Lower lobe of right lung (tissue), 2 donors: Measurements from ENCODE around the gene TMEM165. TPM values are rescaled to one million over a fixed set of nuclear protein-coding genes. Genes with fewer than 3 reads are reported as not detected.

Source experiments
- ATAC-seq, 2 donors: fragments of 200-7000 bp; cut with Tn5 transposase; one replicate each; pipeline ENCODE4 v1.9.1; 2020 to 2022; ENCODE audit warnings: mild to moderate bottlenecking in 2 of 2, moderate library complexity in 2 of 2
- DNase-seq: peaks from one replicate; pipeline ENCODE4 v3.0.0-alpha.2; 2020
- H3K27ac ChIP-seq: fragments of 200-600 bp; one replicate; pipeline ENCODE4 v1.8.0; 2022
- H3K27me3 ChIP-seq: fragments of 200-600 bp; one replicate; pipeline ENCODE4 v1.8.0; 2022; ENCODE audit warnings: low read depth
- H3K36me3 ChIP-seq: fragments of 200-600 bp; one replicate; pipeline ENCODE4 v1.8.0; 2022; ENCODE audit warnings: mild to moderate bottlenecking
- H3K4me1 ChIP-seq: fragments of 200-600 bp; one replicate; pipeline ENCODE4 v1.8.0; 2022
- H3K4me3 ChIP-seq: fragments of 200-600 bp; one replicate; pipeline ENCODE4 v1.8.0; 2022; ENCODE audit warnings: mild to moderate bottlenecking
- H3K9me3 ChIP-seq: fragments of 200-600 bp; one replicate; pipeline ENCODE4 v1.8.0; 2022
- intact Hi-C: fragments of 100-400 bp; cut with DNase I; formaldehyde crosslinking; loops from one replicate; pipeline ENCODE4 v1.11.0; 2022
- total RNA-seq: library from RNA; stranded (reverse); fragmentation: NEBNext Ultra II Directional; extraction: Animal tissue kit (Norgen Biotek cat#: 25700); gene quantifications from one replicate; pipeline ENCODE4 v1.2.1, GENCODE V29; 2021
- TF ChIP-seq, protein P1 (sequence below): fragments of 200-600 bp; IDR thresholded peaks from one replicate; pipeline ENCODE4 v1.8.0; 2022; ENCODE audit warnings: antibody characterized with exemption, mild to moderate bottlenecking
- donor health status: DM: no; HTN: yes; CAD: no; lungs with severe emphysema.

The TMEM165 gene
- total RNA-seq, 1 donor from 2014 or later, result 140 TPM

DNA sequence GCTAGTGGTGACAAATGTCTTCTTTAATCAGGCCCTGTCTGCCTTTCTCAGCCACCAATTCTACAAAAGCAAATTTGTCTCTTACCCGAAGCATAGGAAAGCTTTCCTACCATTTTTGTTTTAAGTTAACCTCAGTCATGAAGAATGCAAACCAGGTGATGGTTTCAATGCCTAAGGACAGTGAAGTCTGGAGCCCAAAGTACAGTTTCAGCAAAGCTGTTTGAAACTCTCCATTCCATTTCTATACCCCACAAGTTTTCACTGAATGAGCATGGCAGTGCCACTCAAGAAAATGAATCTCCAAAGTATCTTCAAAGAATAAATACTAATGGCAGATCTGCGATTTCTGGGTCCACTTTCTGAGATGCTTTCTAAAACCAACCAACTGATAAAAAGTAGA lies 25.8 kb upstream of the TMEM165 start:
- no peak overlapping the region for H3K27ac ChIP-seq
- TF ChIP-seq, protein P1, sequence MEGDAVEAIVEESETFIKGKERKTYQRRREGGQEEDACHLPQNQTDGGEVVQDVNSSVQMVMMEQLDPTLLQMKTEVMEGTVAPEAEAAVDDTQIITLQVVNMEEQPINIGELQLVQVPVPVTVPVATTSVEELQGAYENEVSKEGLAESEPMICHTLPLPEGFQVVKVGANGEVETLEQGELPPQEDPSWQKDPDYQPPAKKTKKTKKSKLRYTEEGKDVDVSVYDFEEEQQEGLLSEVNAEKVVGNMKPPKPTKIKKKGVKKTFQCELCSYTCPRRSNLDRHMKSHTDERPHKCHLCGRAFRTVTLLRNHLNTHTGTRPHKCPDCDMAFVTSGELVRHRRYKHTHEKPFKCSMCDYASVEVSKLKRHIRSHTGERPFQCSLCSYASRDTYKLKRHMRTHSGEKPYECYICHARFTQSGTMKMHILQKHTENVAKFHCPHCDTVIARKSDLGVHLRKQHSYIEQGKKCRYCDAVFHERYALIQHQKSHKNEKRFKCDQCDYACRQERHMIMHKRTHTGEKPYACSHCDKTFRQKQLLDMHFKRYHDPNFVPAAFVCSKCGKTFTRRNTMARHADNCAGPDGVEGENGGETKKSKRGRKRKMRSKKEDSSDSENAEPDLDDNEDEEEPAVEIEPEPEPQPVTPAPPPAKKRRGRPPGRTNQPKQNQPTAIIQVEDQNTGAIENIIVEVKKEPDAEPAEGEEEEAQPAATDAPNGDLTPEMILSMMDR, result no peak
- H3K4me1 ChIP-seq, result no peaks in the 10 kb centered on the region
- DNase-seq (no peak), ATAC-seq (no peak)
- H3K4me3 ChIP-seq, result no peak overlapping the region
- intact Hi-C loops, result no loop called here
- no peaks in the 10 kb centered on the region for H3K27me3 ChIP-seq
- peaks cover 17% of the 10 kb centered on the region for H3K36me3 ChIP-seq
- H3K9me3 ChIP-seq, result no peaks in the 10 kb centered on the region

GRCh38 chr4:55372259-55372658 lies 23.5 kb upstream of the TMEM165 start:
- no peak for ATAC-seq
- TF ChIP-seq, protein P1, result no peak
- no peak overlapping the region for H3K4me3 ChIP-seq

DNA sequence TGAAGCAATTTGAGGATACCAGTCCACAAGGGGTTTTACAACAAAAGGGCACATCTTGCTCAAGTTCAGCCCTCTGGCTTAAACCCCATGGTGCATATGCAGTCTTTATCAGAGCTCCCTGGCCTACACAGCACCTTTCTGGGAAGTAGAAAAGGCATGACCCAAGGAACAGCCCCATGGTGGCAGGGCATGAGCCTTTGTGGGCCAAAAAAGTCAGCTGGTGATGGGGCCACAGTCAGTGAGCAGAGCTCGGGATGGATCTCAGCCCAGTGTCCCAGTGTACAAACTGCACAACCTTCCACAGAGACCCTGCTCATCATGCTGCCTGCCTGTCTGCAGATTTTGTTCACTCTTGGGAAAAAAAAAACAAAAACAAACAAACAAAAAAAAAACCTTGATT lies 22.3 kb upstream of the TMEM165 start:
- TF ChIP-seq, protein P1, result no peak
- intact Hi-C loops, result no loop called here

More at GRCh38 chr4:55372259-55372658, 23.5 kb upstream of the TMEM165 start:
- Histone ChIP-seq H3K9me3 (no peaks in the 10 kb centered on the region), H3K36me3 (peaks cover 12% of the 10 kb centered on the region), H3K4me1 (no peaks in the 10 kb centered on the region), H3K27ac (no peak overlapping the region), H3K27me3 (no peaks in the 10 kb centered on the region)
- DNase-seq, result no peak
- intact Hi-C loops, result no loop called here

DNA sequence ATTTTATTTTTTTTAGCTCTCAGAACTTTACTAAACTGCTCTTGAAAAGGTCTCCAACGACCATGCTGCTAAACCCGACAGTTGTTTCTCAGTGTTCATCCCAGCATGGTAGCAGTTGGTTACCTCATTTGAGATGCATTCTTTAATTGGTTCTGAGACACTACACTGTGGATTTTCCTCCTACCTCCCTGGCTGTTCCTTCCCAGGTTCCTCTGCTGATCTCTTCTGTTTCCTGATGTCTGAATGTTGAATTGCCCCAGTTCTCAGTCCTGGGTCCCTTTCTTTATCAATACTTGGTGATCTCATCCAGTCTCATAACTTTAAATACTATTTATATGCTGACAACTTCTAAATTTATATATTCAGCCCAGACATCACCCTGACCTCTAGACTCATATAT lies 19.1 kb upstream of the TMEM165 start:
- ATAC-seq (no peak), DNase-seq (no peak)
- Histone ChIP-seq H3K4me3 (no peak overlapping the region), H3K9me3 (no peaks in the 10 kb centered on the region), H3K27me3 (no peaks in the 10 kb centered on the region), H3K36me3 (no peaks in the 10 kb centered on the region), H3K4me1 (no peaks in the 10 kb centered on the region), H3K27ac (no peak overlapping the region)
- intact Hi-C loops, result no loop called here
- TF ChIP-seq, protein P1, result no peak

More for the DNA sequence above, 22.3 kb upstream of the TMEM165 start:
- peaks cover 12% of the 10 kb centered on the region for H3K36me3 ChIP-seq
- ATAC-seq (no peak), DNase-seq (no peak)
- no peaks in the 10 kb centered on the region for H3K4me1 ChIP-seq
- H3K27me3 ChIP-seq, result no peaks in the 10 kb centered on the region
- no peak overlapping the region for H3K27ac ChIP-seq
- no peaks in the 10 kb centered on the region for H3K9me3 ChIP-seq
- H3K4me3 ChIP-seq, result no peak overlapping the region

DNA sequence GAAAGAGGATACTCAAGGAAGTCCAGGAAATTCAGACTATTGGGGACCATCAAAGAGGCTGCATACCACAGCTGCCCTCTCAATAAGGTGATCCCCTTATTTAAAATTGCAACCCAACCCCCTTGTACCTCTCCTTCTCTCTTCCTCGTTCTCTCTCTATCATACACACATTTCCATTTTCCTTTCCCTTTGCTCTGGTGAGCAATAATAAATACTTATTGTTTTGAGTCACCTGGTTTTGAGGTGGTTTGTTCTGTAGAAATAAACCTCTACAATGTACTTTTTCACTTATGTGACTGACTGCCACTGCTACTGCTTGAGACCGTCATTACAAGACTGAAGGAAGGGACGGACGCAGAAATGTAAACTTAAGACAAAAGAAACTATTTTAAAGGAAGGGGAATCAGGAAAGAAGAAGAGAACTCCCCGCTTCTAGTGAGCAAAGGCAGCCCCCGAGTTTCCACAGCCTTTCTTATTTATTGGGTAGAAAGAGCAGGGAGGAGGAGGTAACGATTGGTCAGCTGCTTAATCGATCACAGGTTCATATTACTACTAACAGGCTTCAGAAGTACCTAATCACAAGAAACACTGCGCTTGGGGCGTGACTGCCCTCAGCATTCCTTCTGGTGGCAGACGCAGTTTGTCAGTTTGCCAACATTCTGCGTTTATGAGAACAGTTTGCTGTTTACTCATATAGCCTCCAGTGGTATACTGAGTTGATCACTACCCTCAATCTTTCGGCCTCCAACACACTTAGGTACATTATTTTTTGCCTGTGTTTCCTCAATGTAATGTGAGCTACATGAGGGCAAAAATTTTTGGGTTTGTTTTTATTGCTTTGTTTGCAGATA lies 16.9 kb upstream of the TMEM165 start:
- peaks cover 6% of the 10 kb centered on the region for H3K4me1 ChIP-seq
- peak; percentile 56 for DNase-seq
- H3K27me3 ChIP-seq, result no peaks in the 10 kb centered on the region
- intact Hi-C loops, result no loop called here
- peak; percentile 19 to 76 for ATAC-seq
- TF ChIP-seq, protein P1, result no peak
- no peaks in the 10 kb centered on the region for H3K9me3 ChIP-seq
- peak overlapping the region; percentile 27 for H3K27ac ChIP-seq
- no peaks in the 10 kb centered on the region for H3K36me3 ChIP-seq
- no peak overlapping the region for H3K4me3 ChIP-seq
